CD4-positive, alpha-beta memory T cell (primary cell): ENCODE results near the gene ERC2. TPM values are rescaled to one million over a fixed set of nuclear protein-coding genes. Genes with fewer than 3 reads are reported as not detected.

Experiments used
- CTCF ChIA-PET: fragments of 350-600 bp; sonication (Branson Sonifier 250); formaldehyde crosslinking; loops from one replicate; lab custom pipeline; 2021; ENCODE audit warnings: inconsistent platforms; ENCODE audit not compliant: partially characterized antibody; lab: Charles Lee
- POLR2A ChIA-PET: fragments of 350-600 bp; sonication (Branson Sonifier 250); formaldehyde crosslinking; loops from one replicate; lab custom pipeline; 2021; ENCODE audit not compliant: partially characterized antibody; lab: Charles Lee
- DNase-seq, 5 donors: peaks; one replicate each; pipeline versions ENCODE4 v3.0.0 to v3.0.0-alpha.2; 2020 to 2022; ENCODE audit warnings: mixed read lengths in 1 of 5
- H3K27ac ChIP-seq: one replicate; pipeline ENCODE4 v1.7.0; 2013; ENCODE audit warnings: low read depth, low read length
- H3K27me3 ChIP-seq: 2 replicates; pipeline ENCODE4 v1.7.0; 2013; ENCODE audit warnings: mild to moderate bottlenecking, low read length, moderate library complexity; ENCODE audit not compliant: insufficient read depth
- H3K36me3 ChIP-seq: 2 replicates; pipeline ENCODE4 v1.7.0; 2013; ENCODE audit warnings: mild to moderate bottlenecking, low read length, moderate library complexity; ENCODE audit not compliant: insufficient read depth
- H3K4me1 ChIP-seq: 2 replicates; pipeline ENCODE4 v1.7.0; 2013; ENCODE audit warnings: mild to moderate bottlenecking, low read length, moderate library complexity; ENCODE audit not compliant: insufficient read depth
- H3K4me3 ChIP-seq, 2 donors: one replicate each; pipeline ENCODE4 v1.7.0; 2013; ENCODE audit warnings: low read length in 2 of 2, mild to moderate bottlenecking in 1 of 2
- H3K9me3 ChIP-seq, 2 donors: one replicate each; pipeline ENCODE4 v1.7.0; 2013; ENCODE audit warnings: low read length in 2 of 2, control low read depth in 1 of 2; ENCODE audit not compliant: control insufficient read depth in 1 of 2
- H3K27ac Mint-ChIP-seq, 7 donors: one replicate each; pipeline ENCODE4 v1.8.0; 2020 to 2021; ENCODE audit warnings: mixed read lengths in 7 of 7, mild to moderate bottlenecking in 6 of 7, inconsistent platforms in 3 of 7, moderate library complexity in 3 of 7
- H3K27me3 Mint-ChIP-seq, 2 donors: one replicate each; pipeline ENCODE4 v1.8.0; 2020 to 2021; ENCODE audit warnings: mixed read lengths in 2 of 2
- H3K36me3 Mint-ChIP-seq, 2 donors: one replicate each; pipeline ENCODE4 v1.8.0; 2020 to 2021; ENCODE audit warnings: mixed read lengths in 2 of 2, inconsistent platforms in 1 of 2, mild to moderate bottlenecking in 1 of 2
- H3K4me1 Mint-ChIP-seq, 4 donors: one replicate each; pipeline ENCODE4 v1.8.0; 2020 to 2021; ENCODE audit warnings: mixed read lengths in 4 of 4, mild to moderate bottlenecking in 1 of 4
- H3K4me3 Mint-ChIP-seq, 8 donors: one replicate each; pipeline ENCODE4 v1.8.0; 2020 to 2021; ENCODE audit warnings: mixed read lengths in 8 of 8, mild to moderate bottlenecking in 7 of 8, moderate library complexity in 6 of 8, inconsistent platforms in 3 of 8
- H3K9me3 Mint-ChIP-seq, 8 donors: one replicate each; pipeline ENCODE4 v1.8.0; 2020 to 2021; ENCODE audit warnings: mixed read lengths in 8 of 8, mild to moderate bottlenecking in 5 of 8, inconsistent platforms in 3 of 8, moderate library complexity in 1 of 8
- intact Hi-C: fragments of 100-400 bp; cut with micrococcal nuclease; formaldehyde crosslinking; loops from one replicate; pipeline ENCODE4 v1.15.1; 2023
- microRNA-seq: library from miRNA; unstranded; fragments of <30 nt; microRNA quantifications from one replicate; pipeline ENCODE4 v1.2.0, GENCODE V29; 2021; ENCODE audit warnings: borderline replicate concordance, borderline number of aligned reads, borderline microRNAs expressed, mixed read lengths
- polyA plus RNA-seq, 2 donors: library from polyadenylated mRNA; unstranded; fragments of 300-500 nt; fragmentation: Illumina TruSeq; gene quantifications; one replicate each; pipeline ENCODE4 v1.2.3, GENCODE V29; 2021
- total RNA-seq, 2 experiments: library from RNA; stranded (reverse); gene quantifications; one replicate each; pipeline ENCODE4 v1.2.3, GENCODE V29; 2021

ERC2 gene
- total and polyA plus RNA-seq, 4 experiments from 2014 or later = not detected

DNA sequence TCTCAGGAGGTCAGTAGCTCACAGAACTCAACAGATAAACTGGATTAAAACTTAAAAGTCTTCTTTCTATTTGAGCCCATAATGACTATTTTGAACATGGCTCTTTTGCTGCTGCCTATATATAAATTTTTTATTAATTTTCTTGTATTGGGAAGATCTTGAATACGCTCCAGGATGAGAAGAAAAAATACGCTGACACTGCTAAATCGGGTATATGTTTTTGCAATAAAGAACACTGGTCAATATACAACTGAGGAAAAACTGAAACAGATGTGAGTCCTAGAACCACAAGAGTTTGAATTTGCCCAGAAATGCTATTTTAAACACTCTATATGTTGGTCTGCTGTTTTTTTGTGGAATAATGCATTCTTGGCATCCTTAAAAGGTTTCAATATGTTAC, 1001.7 kb downstream of the ERC2 start:
- intact Hi-C loops = no loop called here
- H3K27ac Mint-ChIP-seq = no peak overlapping the region
- no peaks in the 10 kb centered on the region for H3K4me1 ChIP-seq
- peaks cover 0 to 3% (median 0%) of the 10 kb centered on the region in 8 donors for H3K9me3 Mint-ChIP-seq
- ChIA-PET POLR2A (no interaction called here), CTCF (no interaction called here)
- DNase-seq = no peak
- H3K36me3 ChIP-seq = no peaks in the 10 kb centered on the region
- no peaks in the 10 kb centered on the region for H3K4me1 Mint-ChIP-seq
- no peaks in the 10 kb centered on the region for H3K27me3 Mint-ChIP-seq
- H3K4me3 Mint-ChIP-seq = no peak overlapping the region
- H3K27ac ChIP-seq = no peak overlapping the region
- H3K9me3 ChIP-seq = no peaks in the 10 kb centered on the region
- H3K27me3 ChIP-seq = no peaks in the 10 kb centered on the region
- H3K4me3 ChIP-seq = no peak overlapping the region
- H3K36me3 Mint-ChIP-seq = no peaks in the 10 kb centered on the region

DNA sequence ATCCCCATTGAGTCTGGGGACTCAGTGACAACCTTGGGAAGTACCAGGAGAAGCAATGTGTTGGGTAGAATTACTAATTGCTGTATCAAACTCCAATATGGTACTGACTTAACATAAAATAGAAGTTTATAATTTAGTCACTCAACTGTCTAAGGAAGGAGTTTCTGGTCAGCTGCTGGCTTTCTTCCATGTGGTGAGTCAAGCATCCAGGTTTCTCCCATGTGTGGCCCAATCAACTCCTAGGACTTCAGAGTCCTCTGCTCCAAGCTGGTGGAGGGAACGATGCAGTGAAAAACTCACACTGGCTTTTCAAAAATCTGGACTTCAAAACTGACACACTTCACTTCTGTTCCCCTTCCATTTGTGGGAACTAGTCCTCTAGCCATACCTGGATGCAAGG, 1006.4 kb downstream of the ERC2 start:
- Histone ChIP-seq H3K4me1 (no peaks in the 10 kb centered on the region), H3K4me3 (no peak overlapping the region), H3K36me3 (no peaks in the 10 kb centered on the region), H3K27me3 (no peaks in the 10 kb centered on the region), H3K9me3 (no peaks in the 10 kb centered on the region), H3K27ac (no peak overlapping the region)
- POLR2A ChIA-PET = no interaction called here
- Mint-ChIP-seq H3K4me1 (no peaks in the 10 kb centered on the region), H3K36me3 (no peaks in the 10 kb centered on the region), H3K4me3 (no peak overlapping the region), H3K27ac (no peak overlapping the region), H3K27me3 (peaks cover 0 to 3% of the 10 kb centered on the region in 2 donors), H3K9me3 (peaks cover 0 to 8% (median 3%) of the 10 kb centered on the region in 8 donors)
- no peak for DNase-seq
- intact Hi-C loops = no loop called here
- CTCF ChIA-PET = no interaction called here

DNA sequence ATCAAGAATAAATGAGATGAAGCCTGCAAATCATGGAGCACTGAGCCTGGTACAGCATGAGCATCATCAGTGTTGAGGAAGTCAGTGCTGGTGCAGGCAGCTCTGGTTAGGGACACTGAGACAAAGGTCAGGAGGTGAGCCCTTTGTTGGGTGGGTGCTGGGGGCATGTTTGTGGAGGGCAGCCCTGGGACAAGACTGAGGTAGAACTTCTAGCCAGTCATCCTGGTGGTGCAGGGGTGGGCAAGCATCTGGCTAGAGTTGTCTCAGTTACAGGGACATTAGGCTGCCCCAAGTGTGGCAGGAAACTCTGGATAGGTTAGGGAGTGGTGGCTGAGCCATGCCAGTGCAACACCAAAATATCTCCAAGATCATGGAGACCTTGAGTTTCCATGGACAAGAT, 1008.4 kb downstream of the ERC2 start:
- H3K9me3 Mint-ChIP-seq = peaks cover 0 to 8% (median 4%) of the 10 kb centered on the region in 8 donors
- Histone ChIP-seq H3K4me3 (no peak overlapping the region), H3K4me1 (no peaks in the 10 kb centered on the region), H3K27ac (no peak overlapping the region), H3K9me3 (no peaks in the 10 kb centered on the region), H3K27me3 (no peaks in the 10 kb centered on the region), H3K36me3 (no peaks in the 10 kb centered on the region)
- H3K36me3 Mint-ChIP-seq = no peaks in the 10 kb centered on the region
- no peak overlapping the region for H3K4me3 Mint-ChIP-seq
- ChIA-PET CTCF (no interaction called here), POLR2A (no interaction called here)
- H3K27me3 Mint-ChIP-seq = peaks cover 0 to 3% of the 10 kb centered on the region in 2 donors
- no peaks in the 10 kb centered on the region for H3K4me1 Mint-ChIP-seq
- intact Hi-C loops = no loop called here
- DNase-seq = no peak
- H3K27ac Mint-ChIP-seq = no peak overlapping the region

Small RNAs within 50 kb of the gene (microRNA-seq; reads per million reads assigned to microRNA genes)
- not detected for gene MIR3938

Other genes starting within 250 kb of the ERC2 start
- 100 to 1,000 TPM in 1 of 2 experiments, 10 to 100 TPM in 1; 93.4 to 104 TPM for gene CCDC66, start 88.7 kb upstream of the ERC2 start, total RNA-seq
- gene CCDC66, start 88.7 kb upstream of the ERC2 start, polyA plus RNA-seq = 10 to 100 TPM; 11.8 to 22.5 TPM
- 100 to 1,000 TPM; 109 to 112 TPM for gene TASOR, start 214.8 kb upstream of the ERC2 start, total RNA-seq
- gene TASOR, start 214.8 kb upstream of the ERC2 start, polyA plus RNA-seq = 10 to 100 TPM; 22.7 to 42.2 TPM